Measurements from ENCODE around the gene MYOG. TPM values are rescaled to one million over a fixed set of nuclear protein-coding genes. Genes with fewer than 3 reads are reported as not detected.

Gene MYOG
- total and polyA plus RNA-seq, 11 donors = not detected

- TF ChIP-seq CTCF (IDR thresholded peaks at IDR 0.05) (no peak), POLR2A (IDR thresholded peaks at IDR 0.05) (no peak)
- no peak overlapping the region for H3K27ac ChIP-seq
- DNase-seq = no peak
- no peaks in the 10 kb centered on the region for H3K9me3 ChIP-seq
- whole genome bisulfite sequencing, 4 donors = 67 to 75% (median 70%) methylated on average over 9 to 10 of the region's 10 CpGs
- no peaks in the 10 kb centered on the region for H3K36me3 ChIP-seq
- ATAC-seq = no peak
- H3K4me3 ChIP-seq = no peak overlapping the region
- intact Hi-C loops (cut with DNase I) = loop anchor here in 8 of 10 donors (2.0 to 5.0 kb wide), 4 partner anchors 56 to 101 kb away; no protein-coding TSS in a partner anchor
- peaks cover 0 to 11% (median 3%) of the 10 kb centered on the region in 12 donors for H3K4me1 ChIP-seq
- peaks cover 0 to 48% (median 12%) of the 10 kb centered on the region in 9 donors for H3K27me3 ChIP-seq
These were observed 30.4 kb upstream of the MYOG start for GRCh38 chr1:203116091-203116820.

GRCh38 chr1:203114202-203114601 lies 28.4 kb upstream of the MYOG start:
- no peak for DNase-seq
- intact Hi-C loops (cut with DNase I) = loop anchor here in 1 of 10 donors (5.0 kb wide), 1 partner anchor 72 kb away; no protein-coding TSS in a partner anchor

GRCh38 chr1:203113308-203113707 lies 27.5 kb upstream of the MYOG start:
- Histone ChIP-seq H3K27ac (no peak overlapping the region), H3K4me1 (peaks cover 0 to 9% (median 2%) of the 10 kb centered on the region in 12 donors), H3K36me3 (no peaks in the 10 kb centered on the region), H3K9me3 (no peaks in the 10 kb centered on the region), H3K4me3 (no peak overlapping the region), H3K27me3 (peaks cover 0 to 30% (median 5%) of the 10 kb centered on the region in 9 donors)
- TF ChIP-seq POLR2A (IDR thresholded peaks at IDR 0.05) = no peak
- no peak for TF ChIP-seq CTCF (IDR thresholded peaks at IDR 0.05)
- intact Hi-C loops (cut with DNase I) = loop anchor here in 1 of 10 donors (5.0 kb wide), 1 partner anchor 71 kb away; no protein-coding TSS in a partner anchor
- no peak for ATAC-seq
- 59 to 84% (median 76%) methylated on average over 4 of the region's 4 CpGs for WGBS, 4 donors
- DNase-seq = no peak

More at GRCh38 chr1:203114202-203114601, 28.4 kb upstream of the MYOG start:
- no peaks in the 10 kb centered on the region for H3K36me3 ChIP-seq
- no peak for ATAC-seq
- peaks cover 0 to 30% (median 11%) of the 10 kb centered on the region in 9 donors for H3K27me3 ChIP-seq
- peaks cover 0 to 11% (median 3%) of the 10 kb centered on the region in 12 donors for H3K4me1 ChIP-seq
- TF ChIP-seq POLR2A (IDR thresholded peaks at IDR 0.05) (no peak), CTCF (IDR thresholded peaks at IDR 0.05) (no peak)
- no peaks in the 10 kb centered on the region for H3K9me3 ChIP-seq
- WGBS, 4 donors = 72 to 84% (median 79%) methylated on average over 7 of the region's 7 CpGs
- H3K4me3 ChIP-seq = no peak overlapping the region
- no peak overlapping the region for H3K27ac ChIP-seq

GRCh38 chr1:203112475-203112874 lies 26.7 kb upstream of the MYOG start:
- peaks cover 0 to 29% (median 0%) of the 10 kb centered on the region in 9 donors for H3K27me3 ChIP-seq
- H3K4me3 ChIP-seq = no peak overlapping the region
- no peak for ATAC-seq
- 62 to 74% (median 68%) methylated on average over 2 of the region's 2 CpGs for WGBS, 4 donors
- no peaks in the 10 kb centered on the region for H3K9me3 ChIP-seq
- peaks cover 0 to under 1% (median 0%) of the 10 kb centered on the region in 12 donors for H3K4me1 ChIP-seq
- intact Hi-C loops (cut with DNase I) = loop anchor here in 1 of 10 donors (5.0 kb wide), 1 partner anchor 70 kb away; no protein-coding TSS in a partner anchor
- DNase-seq = no peak
- H3K36me3 ChIP-seq = no peaks in the 10 kb centered on the region
- H3K27ac ChIP-seq = no peak overlapping the region
- no peak for TF ChIP-seq CTCF (IDR thresholded peaks at IDR 0.05)
- TF ChIP-seq POLR2A (IDR thresholded peaks at IDR 0.05) = no peak

All from heart left ventricle (tissue), 16 donors.